Activated CD4-positive, alpha-beta T cell treated with anti-CD3 and anti-CD28 coated beads, Interleukin-2, amount 50 U/mL, for 24 hours (primary cell): Measurements from ENCODE around the gene CFL2.
"Not testable (repeated sequence)": the region's sequence is repeated elsewhere in the genome, so short reads cannot be mapped to it uniquely, and the experiment has no call there.

Experiments used
- DNase-seq, 2 donors: peaks; one replicate each; pipeline ENCODE4 v3.0.0-alpha.2; 2020; ENCODE audit warnings: low read depth in 1 of 2, low spot score in 1 of 2

The CFL2 gene

GRCh38 chr14:34714320-34715126 is at the start of gene CFL2:
CFL2 (minus strand) TSS chr14:34714593; CDS start chr14:34714540, 53 bp downstream.
- peak; percentile 36 to 58 for DNase-seq

- DNase-seq, result no peak
Observed at GRCh38 chr14:34755215-34755614, 40.8 kb upstream of the CFL2 start.

GRCh38 chr14:34754687-34755086 is 40.3 kb upstream of the CFL2 start:
- no peak for DNase-seq

GRCh38 chr14:34750670-34751069 is 36.3 kb upstream of the CFL2 start:
- no peak for DNase-seq

- no peak for DNase-seq
Observed at GRCh38 chr14:34750233-34750632, 35.8 kb upstream of the CFL2 start.

GRCh38 chr14:34749408-34749807 is 35.0 kb upstream of the CFL2 start:
- DNase-seq, result no peak

- no peak for DNase-seq
Observed at GRCh38 chr14:34742270-34743115, 28.1 kb upstream of the CFL2 start.

GRCh38 chr14:34741840-34742239 is 27.4 kb upstream of the CFL2 start:
- no peak for DNase-seq

- not testable (repeated sequence) for DNase-seq
Observed at GRCh38 chr14:34740139-34740538, 25.7 kb upstream of the CFL2 start.

- DNase-seq, result not testable (repeated sequence)
Observed at GRCh38 chr14:34737079-34737478, 22.7 kb upstream of the CFL2 start.

GRCh38 chr14:34733245-34733644 is 18.9 kb upstream of the CFL2 start:
- no peak for DNase-seq

- DNase-seq, result no peak
Observed at GRCh38 chr14:34732802-34733201, 18.4 kb upstream of the CFL2 start.

- DNase-seq, result no peak
Observed at GRCh38 chr14:34723867-34724266, 9.5 kb upstream of the CFL2 start.

- peak in 1 of 2 donors; percentile 13 for DNase-seq
Observed at GRCh38 chr14:34722723-34723545, 8.5 kb upstream of the CFL2 start.

GRCh38 chr14:34721129-34721528 is 6.7 kb upstream of the CFL2 start:
- no peak for DNase-seq

- no peak for DNase-seq
Observed at GRCh38 chr14:34718750-34719304, 4.4 kb upstream of the CFL2 start.

GRCh38 chr14:34715127-34715863 is 902 bp upstream of the CFL2 start:
- no peak for DNase-seq

- DNase-seq, result peak in 1 of 2 donors; percentile 10
Observed at GRCh38 chr14:34713681-34714319, 593 bp downstream of the CFL2 start.

- DNase-seq, result no peak
Observed at GRCh38 chr14:34713122-34713680, 1.2 kb downstream of the CFL2 start.
